Ecto neural progenitor cell (in vitro differentiated cells): ENCODE results near the gene GMEB1.
"Not testable (repeated sequence)": the region's sequence is repeated elsewhere in the genome, so short reads cannot be mapped to it uniquely, and the experiment has no call there.

Experiments
- DNase-seq: peaks from one replicate; pipeline ENCODE4 v3.0.0-alpha.2; 2018; ENCODE audit warnings: low spot score

Gene GMEB1

DNA sequence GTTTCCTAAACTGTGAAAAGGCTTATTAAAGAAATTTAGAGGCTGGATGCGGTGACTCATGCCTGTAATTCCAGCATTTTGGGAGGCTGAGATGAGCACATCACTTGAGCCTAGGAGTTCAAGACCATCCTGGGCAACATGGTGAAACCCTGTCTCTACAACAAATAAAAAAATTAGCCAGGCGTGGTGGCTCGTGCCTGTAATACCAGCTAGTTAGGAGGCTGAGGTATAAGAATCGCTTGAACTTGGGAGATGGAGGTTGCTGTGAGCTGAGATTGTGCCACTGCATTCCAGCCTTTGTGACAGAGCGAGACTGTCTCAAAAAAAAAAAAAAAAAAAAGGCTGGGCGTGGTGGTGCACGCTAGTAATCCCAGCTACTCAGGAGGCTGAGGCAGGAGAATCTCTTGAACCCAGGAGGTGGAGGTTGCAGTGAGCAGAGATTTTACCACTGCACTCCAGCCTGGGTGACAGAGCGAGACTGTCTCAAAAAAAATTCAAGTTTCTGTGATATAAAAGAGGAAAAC, 82.2 kb downstream of the GMEB1 start:
- not testable (repeated sequence) for DNase-seq

DNA sequence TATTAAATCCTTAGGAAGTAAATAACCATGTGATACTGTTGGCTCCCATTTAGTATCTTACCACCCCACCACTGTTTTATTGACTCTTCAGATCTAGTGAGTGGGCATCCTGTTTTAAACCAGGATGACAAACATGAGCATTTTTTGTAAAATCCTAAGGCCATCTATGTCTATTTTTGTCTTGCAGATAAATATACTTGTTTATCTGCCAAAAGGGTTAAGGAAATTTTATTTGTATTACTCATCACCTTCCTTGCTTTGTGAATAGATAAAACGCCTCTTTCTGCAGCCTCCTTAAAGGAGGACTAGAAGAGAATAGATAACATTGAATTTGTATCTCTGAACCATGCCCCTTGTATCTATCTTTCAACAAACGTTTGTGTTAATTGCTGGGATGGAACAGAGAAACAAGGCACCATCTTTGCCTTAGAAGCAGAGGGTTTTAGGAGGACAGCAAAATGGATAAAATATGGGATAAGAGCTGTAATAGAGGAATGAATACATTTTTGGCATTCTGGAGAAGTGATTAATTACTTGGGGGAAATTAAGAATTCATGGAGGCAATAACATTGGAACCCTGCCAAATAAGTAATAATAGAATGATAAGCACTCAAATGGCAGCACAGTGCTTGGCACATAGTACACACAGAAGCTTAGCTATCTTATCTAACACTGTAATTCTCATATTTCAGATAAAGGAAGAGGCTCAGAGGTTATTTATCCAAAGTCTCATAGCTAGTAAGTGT, 82.9 kb downstream of the GMEB1 start:
- DNase-seq, result no peak

DNA sequence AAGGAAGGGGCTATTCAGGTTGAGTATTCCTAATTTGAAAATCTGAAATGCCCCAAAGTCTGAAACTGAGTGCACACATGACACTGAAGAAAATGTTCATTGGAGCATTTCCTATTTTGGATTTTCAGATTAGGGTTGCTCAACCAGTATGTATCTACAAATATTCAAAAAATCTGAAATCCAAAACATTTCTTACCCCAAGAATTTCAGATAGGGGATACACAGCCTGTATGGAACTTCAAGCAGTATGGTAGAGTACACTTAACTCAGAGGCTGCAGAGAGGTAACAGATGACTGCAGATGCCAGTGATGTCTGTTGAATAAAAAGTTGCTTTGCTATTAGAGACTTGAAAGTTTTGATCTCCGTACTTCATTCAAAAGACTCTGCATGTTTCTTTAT, 87.1 kb downstream of the GMEB1 start:
- no peak for DNase-seq

- no peak for DNase-seq
Observed at GRCh38 chr1:28756846-28757245, 88.3 kb downstream of the GMEB1 start.

DNA sequence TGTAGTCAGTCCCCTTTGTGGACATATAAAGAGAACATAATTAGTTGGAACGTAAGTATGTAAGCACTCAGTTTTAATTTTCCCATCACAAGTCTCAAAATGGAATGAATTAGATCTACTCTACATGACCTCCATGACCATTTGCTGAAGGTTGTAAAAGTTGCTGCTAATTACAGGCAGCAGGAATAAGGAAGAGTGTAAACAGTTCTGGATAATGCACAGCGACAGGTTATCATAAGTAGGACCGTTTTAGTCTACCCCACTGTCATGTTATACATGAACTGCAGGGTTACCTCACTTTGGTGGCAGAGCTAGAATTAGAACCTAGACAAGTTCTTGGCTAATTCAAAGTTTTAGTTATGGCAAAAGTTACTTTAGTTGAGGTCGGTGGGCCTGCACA, 89.8 kb downstream of the GMEB1 start:
- DNase-seq, result no peak

- DNase-seq, result no peak
Observed at GRCh38 chr1:28759257-28759656, 90.7 kb downstream of the GMEB1 start.

DNA sequence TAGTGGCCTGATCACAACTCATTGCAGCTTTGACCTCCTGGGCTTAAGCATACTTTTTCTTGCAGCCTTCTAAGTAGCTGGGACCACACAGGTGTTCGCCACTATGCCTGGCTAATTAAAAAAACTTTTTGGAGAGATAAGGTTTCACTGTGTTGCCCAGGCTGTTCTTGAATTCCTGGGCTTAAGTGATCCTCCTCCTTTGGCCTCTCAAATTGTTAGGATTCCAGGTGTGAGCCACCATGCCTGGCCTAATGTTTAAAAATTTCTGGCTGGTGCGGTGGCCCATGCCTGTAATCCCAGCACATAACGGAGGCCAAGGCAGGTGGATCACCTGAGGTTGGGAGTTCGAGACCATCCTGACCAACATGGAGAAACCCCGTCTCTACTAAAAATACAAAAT, 92.6 kb downstream of the GMEB1 start:
- no peak for DNase-seq

DNA sequence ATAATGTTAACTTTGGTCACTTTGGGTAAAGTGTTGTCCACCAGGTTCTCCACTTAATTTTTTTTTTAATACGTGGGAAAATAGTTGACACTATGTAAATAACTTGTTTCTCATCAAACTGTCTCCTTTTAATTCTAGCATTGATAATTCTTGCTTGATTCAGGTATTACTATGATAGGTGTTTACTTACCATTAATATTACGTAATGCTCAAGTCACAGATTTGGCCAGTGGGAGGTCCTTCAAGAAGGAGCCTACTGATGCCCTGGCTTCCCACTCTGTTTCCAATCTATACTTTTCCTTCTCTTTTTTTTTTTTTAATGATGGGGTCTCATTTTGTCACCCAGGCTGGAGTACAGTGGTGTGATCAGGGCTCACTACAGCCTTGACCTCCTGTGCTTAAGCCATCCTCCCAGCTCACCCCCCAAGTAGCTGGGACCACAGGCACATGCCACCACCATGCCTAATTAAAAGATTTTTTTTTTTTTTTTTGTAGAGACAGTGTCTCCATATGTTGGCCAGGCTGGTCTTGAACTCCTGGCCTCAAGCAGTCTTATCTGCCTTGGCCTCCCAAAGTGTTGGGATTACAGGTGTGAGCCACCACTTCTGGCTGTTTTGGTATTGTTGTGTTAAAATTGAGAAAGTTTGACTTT, 98.1 kb downstream of the GMEB1 start:
- DNase-seq, result no peak
